Type B pancreatic cell (in vitro differentiated cells): ENCODE results near the gene ATG4C. TPM values are rescaled to one million over a fixed set of nuclear protein-coding genes. Genes with fewer than 3 reads are reported as not detected.
"Not testable (repeated sequence)": the region's sequence is repeated elsewhere in the genome, so short reads cannot be mapped to it uniquely, and the experiment has no call there.

Experiments
- DNase-seq: peaks from one replicate; pipeline ENCODE4 v3.0.0; 2021; ENCODE audit warnings: mixed read lengths; ENCODE audit not compliant: unreplicated experiment; ENCODE audit errors: extremely low spot score
- H3K27ac Mint-ChIP-seq: 2 replicates; pipeline ENCODE4 v1.8.0; 2021; ENCODE audit warnings: mild to moderate bottlenecking, mixed read lengths
- H3K27me3 Mint-ChIP-seq: 2 replicates; pipeline ENCODE4 v1.8.0; 2021; ENCODE audit warnings: mixed read lengths
- H3K36me3 Mint-ChIP-seq: 2 replicates; pipeline ENCODE4 v1.8.0; 2021; ENCODE audit warnings: mixed read lengths
- H3K4me1 Mint-ChIP-seq: one replicate; pipeline ENCODE4 v1.8.0; 2021; ENCODE audit warnings: mixed read lengths; ENCODE audit not compliant: unreplicated experiment
- H3K4me3 Mint-ChIP-seq: 2 replicates; pipeline ENCODE4 v1.8.0; 2021; ENCODE audit warnings: mild to moderate bottlenecking, mixed read lengths
- H3K9me3 Mint-ChIP-seq: 2 replicates; pipeline ENCODE4 v1.8.0; 2021; ENCODE audit warnings: mixed read lengths
- CTCF ChIP-seq: fragments of 200-600 bp; sonication (generic); conservative IDR thresholded peaks from 2 replicates; pipeline ENCODE4 v1.5.0; 2021; ENCODE audit warnings: antibody characterized with exemption, mild to moderate bottlenecking
- long read RNA-seq: library from polyadenylated mRNA; unstranded; transcript quantifications from one replicate; pipeline ENCODE4 v2.0.0, GENCODE V29; 2020
- total RNA-seq: library from RNA; stranded (reverse); gene quantifications from 2 replicates; pipeline ENCODE4 v1.2.1, GENCODE V29; 2021; ENCODE audit warnings: low replicate concordance

Gene ATG4C, protein sequence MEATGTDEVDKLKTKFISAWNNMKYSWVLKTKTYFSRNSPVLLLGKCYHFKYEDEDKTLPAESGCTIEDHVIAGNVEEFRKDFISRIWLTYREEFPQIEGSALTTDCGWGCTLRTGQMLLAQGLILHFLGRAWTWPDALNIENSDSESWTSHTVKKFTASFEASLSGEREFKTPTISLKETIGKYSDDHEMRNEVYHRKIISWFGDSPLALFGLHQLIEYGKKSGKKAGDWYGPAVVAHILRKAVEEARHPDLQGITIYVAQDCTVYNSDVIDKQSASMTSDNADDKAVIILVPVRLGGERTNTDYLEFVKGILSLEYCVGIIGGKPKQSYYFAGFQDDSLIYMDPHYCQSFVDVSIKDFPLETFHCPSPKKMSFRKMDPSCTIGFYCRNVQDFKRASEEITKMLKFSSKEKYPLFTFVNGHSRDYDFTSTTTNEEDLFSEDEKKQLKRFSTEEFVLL
- total RNA-seq = 7.1 and 13.4 TPM in 2 replicates
- long read RNA-seq, transcript ATG4C-201 (11 exons, 2,938 nt) = major isoform, 19 of 52 reads
- long read RNA-seq, transcript ATG4C-203 (11 exons, 2,890 nt) = minor isoform, 18 of 52 reads
- long read RNA-seq, partial matches to known transcripts = 2 of 52 reads
- long read RNA-seq, other reads (novel, unspliced or antisense) = 13 of 52 reads

- no peaks in the 10 kb centered on the region for H3K9me3 Mint-ChIP-seq
- H3K4me3 Mint-ChIP-seq = no peak within 1 kb of the TSS
- no peaks in the 10 kb centered on the region for H3K27me3 Mint-ChIP-seq
- peaks cover 9% of the 10 kb centered on the region for H3K4me1 Mint-ChIP-seq
- DNase-seq = peak; percentile 91
- H3K27ac Mint-ChIP-seq = no peak within 1 kb of the TSS
- H3K36me3 Mint-ChIP-seq = no peaks in the 10 kb centered on the region
- peak; percentile 52 for TF ChIP-seq CTCF
These were observed at the start of gene ATG4C for GRCh38 chr1:62783736-62784508. Gene ATG4C, plus strand, starts transcription at chr1:62784132. Its CDS starts 19,655 bp downstream, at chr1:62803787.

DNA sequence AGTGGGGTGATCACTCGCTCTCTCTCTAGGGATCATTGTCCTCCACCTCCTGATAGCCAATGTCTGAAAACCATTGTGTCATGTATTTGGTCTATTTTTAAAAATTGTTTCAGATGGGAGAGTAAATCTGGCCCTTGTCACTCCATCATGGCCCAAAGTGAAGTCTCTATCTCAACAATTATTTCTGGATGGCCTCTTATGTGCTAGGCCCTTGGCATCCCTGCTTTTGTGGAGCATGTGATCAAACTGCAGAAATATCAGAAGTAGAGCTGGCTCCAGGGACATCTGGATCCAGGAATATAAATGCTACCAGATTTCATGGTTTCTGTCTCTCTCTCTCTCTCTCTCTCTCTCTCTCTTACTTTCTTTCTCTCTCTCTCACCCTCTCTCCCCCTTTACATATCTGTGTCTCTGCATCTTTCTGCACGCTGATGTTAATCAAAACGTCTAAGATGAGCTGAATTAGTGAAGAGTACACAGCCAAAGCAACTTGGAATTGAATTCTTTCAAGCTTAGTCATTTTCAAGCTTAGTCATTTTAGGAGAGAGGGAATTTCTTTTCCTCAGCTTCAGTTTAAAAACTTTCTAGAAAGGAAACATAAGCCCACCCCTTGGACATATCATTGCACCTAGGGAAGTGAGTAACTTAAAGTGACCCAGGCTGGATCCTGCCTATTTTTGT lies 48.3 kb upstream of the ATG4C start:
- H3K4me1 Mint-ChIP-seq = peaks cover 20% of the 10 kb centered on the region
- H3K27ac Mint-ChIP-seq = peak overlapping the region; percentile 28
- no peak overlapping the region for H3K4me3 Mint-ChIP-seq
- no peak for DNase-seq
- no peaks in the 10 kb centered on the region for H3K36me3 Mint-ChIP-seq
- no peak for TF ChIP-seq CTCF
- H3K27me3 Mint-ChIP-seq = no peaks in the 10 kb centered on the region
- no peaks in the 10 kb centered on the region for H3K9me3 Mint-ChIP-seq

- H3K27ac Mint-ChIP-seq, H3K4me1 Mint-ChIP-seq, H3K36me3 Mint-ChIP-seq, DNase-seq, H3K27me3 Mint-ChIP-seq, H3K4me3 Mint-ChIP-seq, H3K9me3 Mint-ChIP-seq: not testable (repeated sequence)
These were observed 43.2 kb upstream of the ATG4C start for GRCh38 chr1:62740701-62741100.

GRCh38 chr1:62744611-62745577 lies 39.0 kb upstream of the ATG4C start:
- H3K27ac Mint-ChIP-seq = no peak overlapping the region
- no peaks in the 10 kb centered on the region for H3K4me1 Mint-ChIP-seq
- H3K27me3 Mint-ChIP-seq = no peaks in the 10 kb centered on the region
- TF ChIP-seq CTCF = no peak
- H3K9me3 Mint-ChIP-seq = no peaks in the 10 kb centered on the region
- no peaks in the 10 kb centered on the region for H3K36me3 Mint-ChIP-seq
- H3K4me3 Mint-ChIP-seq = no peak overlapping the region
- DNase-seq = no peak

DNA sequence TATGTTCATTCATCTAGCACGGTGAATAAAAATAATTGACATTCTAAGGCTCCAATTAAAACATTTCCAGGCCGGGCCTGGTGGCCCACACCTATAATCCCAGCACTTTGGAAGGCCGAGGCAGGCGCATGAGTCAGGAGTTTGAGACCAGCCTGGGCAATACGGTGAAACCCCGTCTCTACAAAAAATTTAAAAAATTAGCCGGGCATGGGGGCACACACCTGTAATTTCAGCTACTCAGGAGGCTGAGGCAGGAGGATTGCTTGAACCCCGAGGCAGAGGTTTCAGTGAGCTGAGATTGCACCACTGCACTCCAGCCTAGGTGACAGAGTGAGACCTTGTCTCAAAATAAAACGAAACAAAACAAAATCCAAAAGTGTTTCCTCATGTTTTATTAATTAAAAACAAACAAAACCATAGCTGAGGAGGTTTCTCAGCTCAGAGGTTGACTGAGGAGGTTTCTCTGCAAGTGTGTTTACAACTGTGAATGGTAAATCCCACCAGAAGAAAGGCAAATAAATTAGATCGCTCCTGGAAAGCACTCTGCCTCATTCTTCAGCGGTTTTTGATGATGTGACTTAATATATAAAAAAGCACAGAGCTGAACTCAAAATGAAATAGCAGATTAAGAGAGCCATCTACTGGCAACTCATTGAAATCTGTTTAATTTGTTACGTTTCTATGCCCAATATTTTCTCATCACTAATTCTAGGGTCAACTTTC lies 37.7 kb upstream of the ATG4C start:
- Mint-ChIP-seq H3K27ac (no peak overlapping the region), H3K36me3 (no peaks in the 10 kb centered on the region), H3K27me3 (no peaks in the 10 kb centered on the region), H3K4me1 (no peaks in the 10 kb centered on the region), H3K4me3 (no peak overlapping the region), H3K9me3 (no peaks in the 10 kb centered on the region)
- no peak for DNase-seq
- peak; percentile 81 for TF ChIP-seq CTCF
